Vagina (tissue), 2 donors: ENCODE data around the gene SUN1. TPM values are rescaled to one million over a fixed set of nuclear protein-coding genes. Genes with fewer than 3 reads are reported as not detected.

ENCODE experiments used
- DNase-seq, 2 donors: peaks; one replicate each; pipeline ENCODE4 v3.0.0-alpha.2; 2017; ENCODE audit errors: extremely low spot score in 2 of 2
- H3K27ac ChIP-seq: fragments of 200-600 bp; sonication (generic); one replicate; pipeline ENCODE4 v1.5.1; 2019
- H3K27me3 ChIP-seq: fragments of 200-600 bp; sonication (generic); one replicate; pipeline ENCODE4 v1.5.1; 2019
- H3K36me3 ChIP-seq, 2 donors: fragments of 200-600 bp; sonication (generic); one replicate each; pipeline ENCODE4 v1.5.1; 2017 to 2019
- H3K4me1 ChIP-seq: fragments of 200-600 bp; sonication (generic); one replicate; pipeline ENCODE4 v1.5.1; 2019
- H3K4me3 ChIP-seq, 2 donors: fragments of 200-600 bp; sonication (generic); 1 replicate in 1 of 2; 2 replicates in 1 of 2; pipeline ENCODE4 v1.5.1; 2016 to 2019
- H3K9me3 ChIP-seq: fragments of 200-600 bp; sonication (generic); one replicate; pipeline ENCODE4 v1.5.1; 2019
- CTCF ChIP-seq, 3 experiments: fragments of 450-650 bp in 2 of 3; fragments of 200-600 bp in 1 of 3; sonication (generic) in 1 of 3; IDR thresholded peaks; one replicate each; pipeline ENCODE4 v1.5.1; 2017 to 2019; ENCODE audit warnings: antibody characterized with exemption in 3 of 3, mild to moderate bottlenecking in 2 of 3, moderate library complexity in 2 of 3
- POLR2A ChIP-seq, 2 donors: fragments of 450-650 bp; IDR thresholded peaks; one replicate each; pipeline ENCODE4 v1.6.1; 2017; ENCODE audit warnings: antibody characterized with exemption in 2 of 2, mild to moderate bottlenecking in 2 of 2, moderate library complexity in 2 of 2
- POLR2AphosphoS5 ChIP-seq, 2 donors: sonication (generic); formaldehyde crosslinking; IDR thresholded peaks; one replicate each; pipeline ENCODE4 v1.9.0; 2017; ENCODE audit warnings: antibody characterized with exemption in 2 of 2, mild to moderate bottlenecking in 2 of 2, low read depth in 1 of 2; ENCODE audit not compliant: insufficient read depth in 1 of 2
- intact Hi-C: fragments of 100-400 bp; cut with DNase I; formaldehyde crosslinking; loops from one replicate; pipeline ENCODE4 v1.15.1; 2023
- total RNA-seq: library from RNA; depleted of rRNA; stranded (reverse); fragments of >200 nt; gene quantifications from one replicate; pipeline ENCODE4 v1.2.3, GENCODE V29; 2016

Gene SUN1
- total RNA-seq, 1 donor from 2014 or later: 170 TPM

- TF ChIP-seq POLR2A (IDR thresholded peaks at IDR 0.05) (no peak), CTCF (IDR thresholded peaks at IDR 0.05) (no peak), POLR2AphosphoS5 (IDR thresholded peaks at IDR 0.05; ENCODE audit: insufficient read depth in 1 of 2, low read depth in 1 of 2) (no peak)
- peaks cover 0 to 91% of the 10 kb centered on the region in 2 donors for H3K36me3 ChIP-seq
- H3K27ac ChIP-seq: no peak overlapping the region
- no peak for DNase-seq
- intact Hi-C loops: no loop called here
- no peak overlapping the region for H3K4me3 ChIP-seq
- no peaks in the 10 kb centered on the region for H3K27me3 ChIP-seq
- no peaks in the 10 kb centered on the region for H3K9me3 ChIP-seq
- no peaks in the 10 kb centered on the region for H3K4me1 ChIP-seq
Measured at GRCh38 chr7:856444-857095, 24.3 kb downstream of the SUN1 start.

- no peak for DNase-seq
- Histone ChIP-seq H3K4me1 (no peaks in the 10 kb centered on the region), H3K27me3 (no peaks in the 10 kb centered on the region), H3K36me3 (peaks cover 0 to 95% of the 10 kb centered on the region in 2 donors), H3K4me3 (no peak overlapping the region), H3K27ac (no peak overlapping the region), H3K9me3 (no peaks in the 10 kb centered on the region)
- intact Hi-C loops: no loop called here
- TF ChIP-seq CTCF (IDR thresholded peaks at IDR 0.05): no peak
- no peak for TF ChIP-seq POLR2A (IDR thresholded peaks at IDR 0.05)
- TF ChIP-seq POLR2AphosphoS5 (IDR thresholded peaks at IDR 0.05; ENCODE audit: insufficient read depth in 1 of 2, low read depth in 1 of 2): no peak
Measured at GRCh38 chr7:857661-858060, 25.4 kb downstream of the SUN1 start.

- Histone ChIP-seq H3K4me1 (no peaks in the 10 kb centered on the region), H3K27me3 (no peaks in the 10 kb centered on the region), H3K9me3 (no peaks in the 10 kb centered on the region), H3K4me3 (no peak overlapping the region), H3K36me3 (peaks cover 0 to 92% of the 10 kb centered on the region in 2 donors), H3K27ac (no peak overlapping the region)
- intact Hi-C loops: no loop called here
- no peak for DNase-seq
- TF ChIP-seq CTCF (IDR thresholded peaks at IDR 0.05) (no peak), POLR2AphosphoS5 (IDR thresholded peaks at IDR 0.05; ENCODE audit: insufficient read depth in 1 of 2, low read depth in 1 of 2) (no peak), POLR2A (IDR thresholded peaks at IDR 0.05) (no peak)
Measured at GRCh38 chr7:859359-860030, 27.2 kb downstream of the SUN1 start.

GRCh38 chr7:860149-860548, 27.9 kb downstream of the SUN1 start:
- intact Hi-C loops: no loop called here
- no peaks in the 10 kb centered on the region for H3K27me3 ChIP-seq
- H3K27ac ChIP-seq: no peak overlapping the region
- DNase-seq: no peak
- H3K36me3 ChIP-seq: peaks cover 0 to 92% of the 10 kb centered on the region in 2 donors
- no peak for TF ChIP-seq POLR2A (IDR thresholded peaks at IDR 0.05)
- TF ChIP-seq POLR2AphosphoS5 (IDR thresholded peaks at IDR 0.05; ENCODE audit: insufficient read depth in 1 of 2, low read depth in 1 of 2): no peak
- TF ChIP-seq CTCF (IDR thresholded peaks at IDR 0.05): no peak
- no peaks in the 10 kb centered on the region for H3K9me3 ChIP-seq
- H3K4me1 ChIP-seq: no peaks in the 10 kb centered on the region
- no peak overlapping the region for H3K4me3 ChIP-seq

DNA sequence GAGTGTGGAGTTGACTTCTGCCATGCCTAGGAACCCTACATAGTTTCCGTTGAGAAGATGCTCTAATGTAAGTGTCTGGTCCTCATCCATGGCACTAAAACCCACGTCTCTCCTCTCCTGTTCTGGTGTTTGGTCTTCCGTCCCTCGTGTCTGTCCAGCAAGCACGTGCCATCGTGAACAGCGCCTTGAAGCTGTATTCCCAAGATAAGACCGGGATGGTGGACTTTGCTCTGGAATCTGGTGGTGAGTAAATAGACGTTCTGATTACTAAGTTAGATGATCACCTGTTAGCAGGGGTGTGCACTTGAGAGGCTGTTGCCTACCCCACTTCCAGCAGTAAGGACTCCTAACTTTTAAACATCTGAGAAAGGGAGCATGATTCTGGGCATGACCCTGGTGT, 28.9 kb downstream of the SUN1 start:
- H3K4me1 ChIP-seq: no peaks in the 10 kb centered on the region
- no peak for TF ChIP-seq CTCF (IDR thresholded peaks at IDR 0.05)
- no peak for TF ChIP-seq POLR2A (IDR thresholded peaks at IDR 0.05)
- TF ChIP-seq POLR2AphosphoS5 (IDR thresholded peaks at IDR 0.05; ENCODE audit: insufficient read depth in 1 of 2, low read depth in 1 of 2): no peak
- peaks cover 0 to 84% of the 10 kb centered on the region in 2 donors for H3K36me3 ChIP-seq
- intact Hi-C loops: no loop called here
- H3K4me3 ChIP-seq: no peak overlapping the region
- H3K9me3 ChIP-seq: no peaks in the 10 kb centered on the region
- no peak for DNase-seq
- H3K27me3 ChIP-seq: no peaks in the 10 kb centered on the region
- H3K27ac ChIP-seq: no peak overlapping the region
